Activated naive CD8-positive, alpha-beta T cell treated with anti-CD3 and anti-CD28 coated beads, Interleukin-2, amount 50 U/mL, for 24 hours (primary cell): ENCODE data around the gene CAV3.
"Not testable (repeated sequence)": the region's sequence is repeated elsewhere in the genome, so short reads cannot be mapped to it uniquely, and the experiment has no call there.

Experiments
- ATAC-seq: fragments of 150-1000 bp; cut with Tn5 transposase; one replicate; pipeline ENCODE4 v1.10.0; 2021
- DNase-seq: peaks from one replicate; pipeline ENCODE4 v3.0.0; 2021
- H3K27ac Mint-ChIP-seq: one replicate; pipeline ENCODE4 v1.8.0; 2021; ENCODE audit warnings: mild to moderate bottlenecking, mixed read lengths
- H3K27me3 Mint-ChIP-seq: one replicate; pipeline ENCODE4 v1.8.0; 2021; ENCODE audit warnings: mixed read lengths
- H3K36me3 Mint-ChIP-seq: one replicate; pipeline ENCODE4 v1.8.0; 2021; ENCODE audit warnings: low read depth, mixed read lengths
- H3K4me1 Mint-ChIP-seq: one replicate; pipeline ENCODE4 v1.8.0; 2021; ENCODE audit warnings: mixed read lengths
- H3K4me3 Mint-ChIP-seq: one replicate; pipeline ENCODE4 v1.8.0; 2021; ENCODE audit warnings: mild to moderate bottlenecking, moderate library complexity, mixed read lengths
- H3K9me3 Mint-ChIP-seq: one replicate; pipeline ENCODE4 v1.8.0; 2021; ENCODE audit warnings: mixed read lengths

Gene CAV3

GRCh38 chr3:8733332-8734094 is at the start of gene CAV3:
Gene CAV3 (plus strand): TSS chr3:8733802. CDS start chr3:8733877, 75 bp downstream.
- H3K4me3 Mint-ChIP-seq, result no peak within 1 kb of the TSS
- no peak within 1 kb of the TSS for H3K27ac Mint-ChIP-seq
- no peaks in the 10 kb centered on the region for H3K9me3 Mint-ChIP-seq
- H3K4me1 Mint-ChIP-seq, result no peaks in the 10 kb centered on the region
- peaks cover 2% of the 10 kb centered on the region for H3K27me3 Mint-ChIP-seq
- ATAC-seq (no peak), DNase-seq (no peak)
- no peaks in the 10 kb centered on the region for H3K36me3 Mint-ChIP-seq

GRCh38 chr3:8684992-8685391 is 48.6 kb upstream of the CAV3 start:
- H3K27me3 Mint-ChIP-seq, H3K4me1 Mint-ChIP-seq, ATAC-seq, H3K27ac Mint-ChIP-seq, DNase-seq, H3K9me3 Mint-ChIP-seq, H3K36me3 Mint-ChIP-seq, H3K4me3 Mint-ChIP-seq: not testable (repeated sequence)

GRCh38 chr3:8691295-8691694 is 42.3 kb upstream of the CAV3 start:
- not testable (repeated sequence) for H3K9me3 Mint-ChIP-seq, ATAC-seq, H3K36me3 Mint-ChIP-seq, H3K27me3 Mint-ChIP-seq, H3K4me1 Mint-ChIP-seq, DNase-seq, H3K4me3 Mint-ChIP-seq, H3K27ac Mint-ChIP-seq

GRCh38 chr3:8702560-8702959 is 31.0 kb upstream of the CAV3 start:
- Mint-ChIP-seq H3K9me3 (peaks cover 9% of the 10 kb centered on the region), H3K4me3 (no peak overlapping the region), H3K36me3 (no peaks in the 10 kb centered on the region), H3K4me1 (no peaks in the 10 kb centered on the region), H3K27ac (no peak overlapping the region), H3K27me3 (no peaks in the 10 kb centered on the region)
- ATAC-seq (no peak), DNase-seq (peak; percentile 7)

GRCh38 chr3:8705575-8705974 is 28.0 kb upstream of the CAV3 start:
- Mint-ChIP-seq H3K4me1 (no peaks in the 10 kb centered on the region), H3K9me3 (peaks cover 9% of the 10 kb centered on the region), H3K4me3 (no peak overlapping the region), H3K27ac (no peak overlapping the region), H3K36me3 (no peaks in the 10 kb centered on the region), H3K27me3 (no peaks in the 10 kb centered on the region)
- no peak for DNase-seq
- ATAC-seq, result no peak

GRCh38 chr3:8709287-8709686 is 24.3 kb upstream of the CAV3 start:
- ATAC-seq (no peak), DNase-seq (no peak)
- Mint-ChIP-seq H3K4me1 (no peaks in the 10 kb centered on the region), H3K27ac (no peak overlapping the region), H3K36me3 (no peaks in the 10 kb centered on the region), H3K27me3 (no peaks in the 10 kb centered on the region), H3K9me3 (peaks cover 9% of the 10 kb centered on the region), H3K4me3 (no peak overlapping the region)

- Mint-ChIP-seq H3K36me3 (no peaks in the 10 kb centered on the region), H3K27ac (no peak overlapping the region), H3K4me1 (no peaks in the 10 kb centered on the region), H3K4me3 (no peak overlapping the region), H3K27me3 (no peaks in the 10 kb centered on the region), H3K9me3 (peaks cover 8% of the 10 kb centered on the region)
- ATAC-seq, result no peak
- DNase-seq, result no peak
Measured at GRCh38 chr3:8709801-8710507, 23.6 kb upstream of the CAV3 start.

- no peaks in the 10 kb centered on the region for H3K36me3 Mint-ChIP-seq
- ATAC-seq (no peak), DNase-seq (no peak)
- H3K27ac Mint-ChIP-seq, result no peak overlapping the region
- H3K27me3 Mint-ChIP-seq, result peaks cover 4% of the 10 kb centered on the region
- H3K4me1 Mint-ChIP-seq, result no peaks in the 10 kb centered on the region
- no peaks in the 10 kb centered on the region for H3K9me3 Mint-ChIP-seq
- H3K4me3 Mint-ChIP-seq, result no peak overlapping the region
Measured at GRCh38 chr3:8712045-8712907, 21.3 kb upstream of the CAV3 start.

- Mint-ChIP-seq H3K4me3 (no peak overlapping the region), H3K36me3 (no peaks in the 10 kb centered on the region), H3K27me3 (peaks cover 4% of the 10 kb centered on the region), H3K9me3 (no peaks in the 10 kb centered on the region), H3K27ac (no peak overlapping the region), H3K4me1 (no peaks in the 10 kb centered on the region)
- DNase-seq, result no peak
- ATAC-seq, result no peak
Measured at GRCh38 chr3:8712908-8713255, 20.7 kb upstream of the CAV3 start.

- no peaks in the 10 kb centered on the region for H3K36me3 Mint-ChIP-seq
- no peak overlapping the region for H3K27ac Mint-ChIP-seq
- no peaks in the 10 kb centered on the region for H3K4me1 Mint-ChIP-seq
- peaks cover 4% of the 10 kb centered on the region for H3K27me3 Mint-ChIP-seq
- H3K9me3 Mint-ChIP-seq, result no peaks in the 10 kb centered on the region
- ATAC-seq, result no peak
- no peak overlapping the region for H3K4me3 Mint-ChIP-seq
- DNase-seq, result no peak
Measured at GRCh38 chr3:8713901-8714759, 19.5 kb upstream of the CAV3 start.

GRCh38 chr3:8715757-8716156 is 17.8 kb upstream of the CAV3 start:
- H3K4me1 Mint-ChIP-seq, H3K36me3 Mint-ChIP-seq, DNase-seq, H3K27me3 Mint-ChIP-seq, H3K9me3 Mint-ChIP-seq, ATAC-seq, H3K4me3 Mint-ChIP-seq, H3K27ac Mint-ChIP-seq: not testable (repeated sequence)

GRCh38 chr3:8722808-8723207 is 10.8 kb upstream of the CAV3 start:
- no peaks in the 10 kb centered on the region for H3K4me1 Mint-ChIP-seq
- H3K36me3 Mint-ChIP-seq, result no peaks in the 10 kb centered on the region
- H3K27me3 Mint-ChIP-seq, result no peaks in the 10 kb centered on the region
- H3K9me3 Mint-ChIP-seq, result peaks cover 19% of the 10 kb centered on the region
- no peak overlapping the region for H3K27ac Mint-ChIP-seq
- ATAC-seq (no peak), DNase-seq (no peak)
- no peak overlapping the region for H3K4me3 Mint-ChIP-seq

GRCh38 chr3:8723612-8724011 is 10.0 kb upstream of the CAV3 start:
- H3K9me3 Mint-ChIP-seq, result peaks cover 19% of the 10 kb centered on the region
- no peak for DNase-seq
- no peaks in the 10 kb centered on the region for H3K27me3 Mint-ChIP-seq
- no peak overlapping the region for H3K27ac Mint-ChIP-seq
- H3K4me3 Mint-ChIP-seq, result no peak overlapping the region
- no peak for ATAC-seq
- H3K36me3 Mint-ChIP-seq, result no peaks in the 10 kb centered on the region
- no peaks in the 10 kb centered on the region for H3K4me1 Mint-ChIP-seq

GRCh38 chr3:8724108-8724752 is 9.4 kb upstream of the CAV3 start:
- H3K36me3 Mint-ChIP-seq, result no peaks in the 10 kb centered on the region
- H3K4me1 Mint-ChIP-seq, result no peaks in the 10 kb centered on the region
- H3K27me3 Mint-ChIP-seq, result no peaks in the 10 kb centered on the region
- ATAC-seq, result no peak
- peaks cover 19% of the 10 kb centered on the region for H3K9me3 Mint-ChIP-seq
- no peak overlapping the region for H3K4me3 Mint-ChIP-seq
- no peak for DNase-seq
- H3K27ac Mint-ChIP-seq, result no peak overlapping the region
